Activated T-helper 1 cell treated with anti-CD3 and anti-CD28 coated beads, Interleukin-12 subunit alpha, Interleukin-12 subunit beta, Interleukin-2, Interleukin-4 antibody, amounts not matched to agents 30 ng/mL and 10 ng/mL and 1 ng/mL, durations not matched to agents 14 hours and 24 hours and 36 hours (primary cell): ENCODE data around the gene EIF2B2. TPM values are rescaled to one million over a fixed set of nuclear protein-coding genes. Genes with fewer than 3 reads are reported as not detected.

ENCODE experiments used
- DNase-seq: peaks from one replicate; pipeline ENCODE4 v3.0.0; 2021; ENCODE audit warnings: low spot score
- H3K27ac Mint-ChIP-seq: one replicate; pipeline ENCODE4 v1.8.0; 2021; ENCODE audit warnings: mild to moderate bottlenecking, mixed read lengths
- H3K27me3 Mint-ChIP-seq: one replicate; pipeline ENCODE4 v1.8.0; 2022; ENCODE audit warnings: mild to moderate bottlenecking, moderate library complexity, mixed read lengths; ENCODE audit not compliant: insufficient read depth
- H3K36me3 Mint-ChIP-seq: one replicate; pipeline ENCODE4 v1.8.0; 2021; ENCODE audit warnings: low read depth, mixed read lengths
- H3K4me1 Mint-ChIP-seq: one replicate; pipeline ENCODE4 v1.8.0; 2021; ENCODE audit warnings: low read depth, mixed read lengths
- H3K4me3 Mint-ChIP-seq: one replicate; pipeline ENCODE4 v1.8.0; 2021; ENCODE audit warnings: mild to moderate bottlenecking, moderate library complexity, mixed read lengths
- H3K9me3 Mint-ChIP-seq: one replicate; pipeline ENCODE4 v1.8.0; 2021; ENCODE audit warnings: mixed read lengths
- intact Hi-C: fragments of 100-400 bp; cut with micrococcal nuclease; formaldehyde crosslinking; loops from one replicate; pipeline ENCODE4 v1.15.1; 2024
- total RNA-seq: library from RNA; stranded (reverse); gene quantifications from 2 replicates; pipeline ENCODE4 v1.2.3, GENCODE V29; 2022

The EIF2B2 gene
- total RNA-seq, 1 donor from 2014 or later: 54.3 TPM

DNA sequence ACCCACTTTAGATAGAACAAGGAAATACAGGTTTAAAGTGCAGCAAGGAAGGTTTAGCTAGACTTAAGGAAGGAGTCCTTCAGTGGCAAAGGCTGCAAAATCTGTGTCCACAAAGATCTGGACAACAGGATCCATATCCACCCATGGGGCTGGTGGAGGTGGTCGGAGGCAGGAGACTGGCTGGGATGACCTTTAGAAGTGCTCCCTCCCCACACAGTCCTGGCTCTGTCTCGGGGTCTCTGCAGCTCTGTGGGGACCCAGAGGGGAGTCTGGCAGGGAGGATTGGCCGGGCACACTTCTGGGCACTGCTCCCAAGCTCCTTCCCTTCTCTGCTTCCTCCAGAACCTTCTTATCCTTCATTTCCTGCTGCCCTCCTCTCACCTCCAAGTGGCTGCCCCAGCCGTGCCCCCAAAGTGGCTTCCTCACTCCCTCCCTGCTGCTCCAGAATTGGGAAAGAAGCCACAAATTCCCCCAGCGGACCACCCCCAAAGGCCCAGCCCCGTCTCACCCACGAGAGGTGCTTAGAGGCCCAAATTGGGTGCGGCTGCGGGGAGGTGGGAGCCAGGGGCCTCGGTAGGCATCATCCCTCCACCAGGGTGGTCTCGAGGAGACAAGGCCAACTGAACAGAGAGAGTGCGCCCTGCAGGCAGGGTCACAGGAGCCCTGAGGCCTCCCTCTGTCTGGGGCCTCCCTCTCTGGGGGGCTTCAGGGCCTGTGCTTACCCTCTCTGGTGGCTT is 25.4 kb upstream of the EIF2B2 start:
- H3K27me3 Mint-ChIP-seq: no peaks in the 10 kb centered on the region
- no peaks in the 10 kb centered on the region for H3K36me3 Mint-ChIP-seq
- H3K4me3 Mint-ChIP-seq: no peak overlapping the region
- H3K4me1 Mint-ChIP-seq: no peaks in the 10 kb centered on the region
- no peaks in the 10 kb centered on the region for H3K9me3 Mint-ChIP-seq
- no peak overlapping the region for H3K27ac Mint-ChIP-seq
- intact Hi-C loops: no loop called here
- no peak for DNase-seq

GRCh38 chr14:74977901-74978385 is 24.8 kb upstream of the EIF2B2 start:
- intact Hi-C loops: no loop called here
- Mint-ChIP-seq H3K36me3 (no peaks in the 10 kb centered on the region), H3K4me1 (no peaks in the 10 kb centered on the region), H3K9me3 (no peaks in the 10 kb centered on the region), H3K27ac (no peak overlapping the region), H3K27me3 (no peaks in the 10 kb centered on the region), H3K4me3 (no peak overlapping the region)
- DNase-seq: no peak

DNA sequence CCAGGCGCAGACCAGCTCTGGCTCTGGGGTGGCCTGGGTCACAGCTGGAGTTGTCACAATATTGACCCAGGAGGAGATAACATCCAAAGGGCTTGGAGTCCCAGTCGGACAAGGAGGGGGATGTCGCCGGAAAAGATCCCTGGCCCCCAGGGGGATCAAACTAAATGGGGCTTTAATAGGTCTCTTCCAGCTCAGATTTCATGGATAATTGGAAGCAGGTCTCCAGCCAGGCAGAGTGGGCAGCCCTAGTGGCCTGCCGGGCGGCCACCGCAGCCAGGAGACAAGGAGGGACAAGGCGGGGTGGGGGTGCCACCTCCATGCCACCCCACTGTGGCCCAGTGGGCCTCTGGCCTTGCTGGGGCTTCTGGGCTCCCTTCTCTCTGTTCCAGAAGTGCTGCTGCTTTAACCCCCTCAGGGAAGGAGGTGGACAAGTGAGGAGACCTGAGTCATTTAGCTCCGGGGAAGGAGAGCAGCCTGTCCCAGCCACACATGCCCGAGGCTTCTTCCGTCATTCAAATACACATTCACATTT is 24.2 kb upstream of the EIF2B2 start:
- Mint-ChIP-seq H3K4me1 (no peaks in the 10 kb centered on the region), H3K36me3 (no peaks in the 10 kb centered on the region), H3K4me3 (no peak overlapping the region), H3K9me3 (no peaks in the 10 kb centered on the region), H3K27me3 (no peaks in the 10 kb centered on the region), H3K27ac (no peak overlapping the region)
- intact Hi-C loops: no loop called here
- DNase-seq: no peak

- H3K9me3 Mint-ChIP-seq: no peaks in the 10 kb centered on the region
- intact Hi-C loops: no loop called here
- no peaks in the 10 kb centered on the region for H3K27me3 Mint-ChIP-seq
- no peak overlapping the region for H3K27ac Mint-ChIP-seq
- H3K36me3 Mint-ChIP-seq: no peaks in the 10 kb centered on the region
- no peaks in the 10 kb centered on the region for H3K4me1 Mint-ChIP-seq
- H3K4me3 Mint-ChIP-seq: no peak overlapping the region
- no peak for DNase-seq
Observed at GRCh38 chr14:74979029-74979428, 23.7 kb upstream of the EIF2B2 start.

DNA sequence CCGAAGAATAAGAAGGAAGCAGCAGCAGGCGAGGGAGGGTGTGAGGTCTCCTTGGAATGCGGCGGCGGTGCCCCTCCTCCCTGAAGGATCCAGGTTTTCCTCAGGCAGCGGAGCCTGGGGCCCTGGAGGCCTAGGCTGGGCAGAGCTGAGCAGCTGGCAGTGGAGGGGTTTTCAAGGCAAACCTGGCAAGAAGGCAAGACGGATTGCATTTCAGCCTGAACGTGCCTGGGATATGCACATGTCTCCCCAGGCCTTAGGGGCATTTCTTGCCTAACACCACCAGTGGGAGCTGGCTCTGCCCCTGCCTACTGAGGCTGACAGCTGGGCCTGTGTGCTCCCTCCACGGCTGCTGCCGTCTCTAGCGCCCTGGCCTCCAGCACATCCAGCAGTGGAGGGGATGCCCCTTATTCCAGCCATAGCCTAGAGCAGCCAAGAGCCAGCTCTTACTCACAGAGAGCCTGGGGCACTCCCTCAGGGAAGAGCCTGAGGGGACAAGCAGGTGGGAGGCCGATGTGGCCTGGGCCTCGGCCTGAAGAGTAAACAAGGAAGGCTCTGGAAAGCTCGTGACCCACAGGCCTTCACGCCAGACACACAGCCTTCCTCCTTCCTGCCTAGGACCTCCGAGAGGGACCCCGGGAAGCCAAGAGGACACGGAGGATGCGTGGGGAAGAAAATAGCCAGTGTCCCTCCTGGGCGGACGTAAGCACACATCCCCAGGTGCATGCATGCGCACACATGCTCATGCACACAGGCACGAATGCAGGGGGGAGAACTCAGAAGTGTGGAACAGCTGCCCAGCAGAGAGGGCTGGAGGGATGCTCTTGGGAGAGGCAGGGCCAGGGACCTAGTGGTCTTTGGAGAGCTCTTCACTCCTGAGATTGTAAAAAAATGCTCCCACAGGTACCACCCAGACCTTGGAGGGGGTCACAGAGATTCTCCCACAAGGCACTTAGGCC is 23.0 kb upstream of the EIF2B2 start:
- no peaks in the 10 kb centered on the region for H3K36me3 Mint-ChIP-seq
- H3K27ac Mint-ChIP-seq: no peak overlapping the region
- DNase-seq: no peak
- H3K4me1 Mint-ChIP-seq: no peaks in the 10 kb centered on the region
- intact Hi-C loops: no loop called here
- H3K4me3 Mint-ChIP-seq: no peak overlapping the region
- H3K27me3 Mint-ChIP-seq: no peaks in the 10 kb centered on the region
- no peaks in the 10 kb centered on the region for H3K9me3 Mint-ChIP-seq

GRCh38 chr14:74980398-74980730 is 22.4 kb upstream of the EIF2B2 start:
- no peaks in the 10 kb centered on the region for H3K9me3 Mint-ChIP-seq
- H3K27me3 Mint-ChIP-seq: no peaks in the 10 kb centered on the region
- H3K4me3 Mint-ChIP-seq: no peak overlapping the region
- no peak overlapping the region for H3K27ac Mint-ChIP-seq
- intact Hi-C loops: no loop called here
- DNase-seq: no peak
- no peaks in the 10 kb centered on the region for H3K4me1 Mint-ChIP-seq
- H3K36me3 Mint-ChIP-seq: no peaks in the 10 kb centered on the region

DNA sequence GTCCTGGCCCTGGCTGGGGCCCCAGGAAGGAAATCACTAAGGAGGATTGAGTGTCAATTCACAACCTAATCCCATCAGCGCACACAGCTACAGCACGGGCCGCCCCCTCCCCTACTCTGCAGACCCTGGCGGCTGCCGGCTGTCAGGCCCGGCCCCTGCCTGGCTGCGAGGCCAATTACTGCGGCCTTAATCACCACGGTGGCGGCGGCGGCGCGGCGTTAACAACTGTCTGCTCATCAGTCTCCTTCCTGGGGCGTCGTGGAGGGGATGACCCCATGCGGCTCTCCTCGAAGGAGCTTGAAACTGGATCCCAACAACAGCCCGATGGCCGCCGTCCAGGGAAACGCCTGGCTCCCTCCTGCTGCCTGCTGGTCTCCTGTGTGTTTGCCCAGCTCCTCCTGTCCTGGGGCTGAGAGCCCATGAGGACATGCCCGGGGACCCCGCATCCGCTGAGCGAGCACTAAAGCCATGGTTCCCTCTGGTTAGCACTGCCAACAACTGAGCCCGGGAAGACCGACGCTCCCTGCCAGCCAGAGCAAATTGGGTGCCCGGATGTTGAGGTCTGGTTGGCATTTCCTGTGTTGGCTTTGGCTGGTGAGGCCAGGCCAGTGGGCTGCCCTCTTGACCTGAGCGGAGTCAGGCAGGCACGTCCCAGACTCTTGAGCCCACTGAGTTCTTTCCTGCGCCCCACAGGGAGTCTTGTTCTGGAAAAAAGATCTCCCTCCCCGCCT is 21.8 kb upstream of the EIF2B2 start:
- intact Hi-C loops: no loop called here
- DNase-seq: no peak
- Mint-ChIP-seq H3K4me3 (no peak overlapping the region), H3K27ac (no peak overlapping the region), H3K4me1 (no peaks in the 10 kb centered on the region), H3K9me3 (no peaks in the 10 kb centered on the region), H3K27me3 (no peaks in the 10 kb centered on the region), H3K36me3 (no peaks in the 10 kb centered on the region)

DNA sequence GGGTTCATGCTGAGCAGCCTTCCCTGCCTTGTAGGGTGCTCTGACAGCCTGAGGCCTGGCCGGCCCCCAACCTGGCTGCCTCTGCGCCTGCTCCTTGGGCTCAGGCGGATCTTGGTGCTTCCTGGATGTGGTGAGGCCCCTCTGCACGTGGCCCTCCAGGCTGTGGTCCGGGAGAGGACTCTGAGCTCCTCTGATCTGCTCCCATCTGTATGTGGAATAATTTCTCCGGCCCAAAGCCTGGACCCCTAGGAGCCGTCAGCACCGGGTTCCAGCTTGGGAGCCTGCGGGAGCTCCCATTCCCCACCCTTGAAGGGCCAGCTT is 21.3 kb upstream of the EIF2B2 start:
- Mint-ChIP-seq H3K4me1 (no peaks in the 10 kb centered on the region), H3K4me3 (no peak overlapping the region), H3K27ac (no peak overlapping the region), H3K9me3 (no peaks in the 10 kb centered on the region), H3K27me3 (no peaks in the 10 kb centered on the region), H3K36me3 (no peaks in the 10 kb centered on the region)
- intact Hi-C loops: no loop called here
- DNase-seq: no peak

- Mint-ChIP-seq H3K27ac (no peak overlapping the region), H3K9me3 (no peaks in the 10 kb centered on the region), H3K36me3 (no peaks in the 10 kb centered on the region), H3K27me3 (no peaks in the 10 kb centered on the region), H3K4me1 (no peaks in the 10 kb centered on the region), H3K4me3 (no peak overlapping the region)
- intact Hi-C loops: no loop called here
- DNase-seq: no peak
Observed at GRCh38 chr14:74981833-74982232, 20.9 kb upstream of the EIF2B2 start.

GRCh38 chr14:74982661-74983060 is 20.1 kb upstream of the EIF2B2 start:
- no peak overlapping the region for H3K4me3 Mint-ChIP-seq
- intact Hi-C loops: no loop called here
- H3K36me3 Mint-ChIP-seq: no peaks in the 10 kb centered on the region
- no peaks in the 10 kb centered on the region for H3K4me1 Mint-ChIP-seq
- no peaks in the 10 kb centered on the region for H3K27me3 Mint-ChIP-seq
- H3K9me3 Mint-ChIP-seq: no peaks in the 10 kb centered on the region
- no peak overlapping the region for H3K27ac Mint-ChIP-seq
- DNase-seq: no peak

GRCh38 chr14:74983343-74983742 is 19.4 kb upstream of the EIF2B2 start:
- Mint-ChIP-seq H3K27me3 (no peaks in the 10 kb centered on the region), H3K4me1 (no peaks in the 10 kb centered on the region), H3K4me3 (no peak overlapping the region), H3K9me3 (no peaks in the 10 kb centered on the region), H3K36me3 (no peaks in the 10 kb centered on the region), H3K27ac (no peak overlapping the region)
- intact Hi-C loops: no loop called here
- no peak for DNase-seq

- peaks cover 3% of the 10 kb centered on the region for H3K27me3 Mint-ChIP-seq
- H3K9me3 Mint-ChIP-seq: no peaks in the 10 kb centered on the region
- H3K36me3 Mint-ChIP-seq: no peaks in the 10 kb centered on the region
- H3K27ac Mint-ChIP-seq: no peak overlapping the region
- H3K4me3 Mint-ChIP-seq: no peak overlapping the region
- intact Hi-C loops: no loop called here
- no peaks in the 10 kb centered on the region for H3K4me1 Mint-ChIP-seq
- DNase-seq: no peak
Observed at GRCh38 chr14:74984236-74985027, 18.3 kb upstream of the EIF2B2 start.
